KG1 (cell line): ENCODE data around the gene SPATA6L.
"Not testable (repeated sequence)": the region's sequence is repeated elsewhere in the genome, so short reads cannot be mapped to it uniquely, and the experiment has no call there.

ENCODE experiments used
- DNase-seq: peaks from one replicate; lab custom pipeline; 2025; lab: John Stamatoyannopoulos, UW

SPATA6L gene

GRCh38 chr9:4674783-4675182, 8.5 kb upstream of the SPATA6L start:
- DNase-seq: no peak

GRCh38 chr9:4671737-4672136, 5.5 kb upstream of the SPATA6L start:
- no peak for DNase-seq

DNA sequence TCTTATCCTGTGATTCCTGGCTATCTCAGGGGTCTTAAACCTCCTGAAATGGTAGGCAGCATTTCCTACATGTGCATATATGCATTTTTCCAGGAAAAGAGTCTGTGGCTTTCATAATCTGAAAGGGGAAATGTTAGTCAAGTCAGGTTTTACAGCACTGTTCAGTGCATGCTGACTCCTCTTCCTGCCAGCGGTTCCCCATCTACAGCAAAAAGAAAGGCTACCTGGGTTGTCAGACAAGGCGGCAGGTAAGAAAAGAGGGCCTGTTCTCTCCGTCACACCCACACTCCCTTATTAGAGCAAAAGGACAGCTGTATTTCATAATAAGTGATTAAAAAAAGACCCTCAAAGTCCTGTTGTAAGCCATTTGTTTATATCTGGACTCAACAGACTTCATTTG, 4.3 kb upstream of the SPATA6L start:
- no peak for DNase-seq

DNA sequence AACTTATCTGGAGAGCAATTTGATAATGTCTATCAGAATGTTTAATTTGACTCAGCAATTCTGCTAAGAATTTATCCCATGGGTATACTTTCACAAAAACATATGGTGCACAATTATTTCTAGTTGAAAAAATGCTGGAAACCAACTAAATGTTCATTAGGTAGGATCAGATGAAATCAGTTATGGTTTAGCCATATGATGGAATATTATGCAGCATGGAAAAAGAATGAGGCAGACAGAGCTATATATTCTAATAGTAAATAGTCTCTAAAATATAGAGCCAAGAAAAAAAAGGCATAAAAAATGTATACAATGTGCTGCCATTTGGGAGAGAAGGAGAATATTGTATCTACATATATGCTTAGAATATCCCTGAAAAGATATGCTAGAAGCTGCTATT, 3.6 kb upstream of the SPATA6L start:
- DNase-seq: no peak

DNA sequence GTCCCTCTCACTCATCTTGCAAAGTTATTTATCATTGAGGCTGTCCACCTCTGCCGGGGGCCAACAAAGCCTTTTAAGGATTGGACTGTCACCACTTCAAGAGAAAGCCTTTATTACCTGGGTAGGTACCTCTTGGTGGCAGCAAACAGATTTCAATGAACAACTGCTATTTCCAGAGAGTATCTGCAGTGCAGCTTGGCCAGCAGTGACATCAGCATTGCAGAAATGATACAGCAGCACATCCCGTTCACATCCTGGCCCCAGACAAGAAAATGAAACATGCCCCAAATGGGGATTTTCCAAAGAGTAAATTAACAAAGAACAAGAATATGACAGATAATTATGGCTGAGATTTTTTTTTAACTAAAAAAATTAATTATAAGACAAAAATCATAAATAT, 2.3 kb upstream of the SPATA6L start:
- DNase-seq: no peak

DNA sequence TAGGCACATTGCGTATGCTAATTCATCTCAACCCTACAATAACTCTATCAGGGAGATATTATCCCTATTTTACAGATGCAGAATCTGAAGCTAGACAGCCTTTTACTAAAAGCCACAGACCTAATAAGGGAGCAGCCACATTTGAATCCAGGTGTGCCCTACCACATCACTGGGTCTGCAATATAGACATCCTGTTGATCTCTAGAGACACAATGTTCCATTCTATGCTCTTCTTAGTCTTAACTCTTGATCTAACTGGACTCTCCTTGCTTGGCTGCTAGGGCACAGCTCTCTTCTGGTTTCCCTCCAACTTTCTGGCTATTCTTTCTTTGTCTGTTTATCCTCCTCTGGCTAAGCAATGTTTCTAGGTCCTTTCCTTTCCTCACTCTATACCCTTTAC, 1.4 kb upstream of the SPATA6L start:
- DNase-seq: no peak

DNA sequence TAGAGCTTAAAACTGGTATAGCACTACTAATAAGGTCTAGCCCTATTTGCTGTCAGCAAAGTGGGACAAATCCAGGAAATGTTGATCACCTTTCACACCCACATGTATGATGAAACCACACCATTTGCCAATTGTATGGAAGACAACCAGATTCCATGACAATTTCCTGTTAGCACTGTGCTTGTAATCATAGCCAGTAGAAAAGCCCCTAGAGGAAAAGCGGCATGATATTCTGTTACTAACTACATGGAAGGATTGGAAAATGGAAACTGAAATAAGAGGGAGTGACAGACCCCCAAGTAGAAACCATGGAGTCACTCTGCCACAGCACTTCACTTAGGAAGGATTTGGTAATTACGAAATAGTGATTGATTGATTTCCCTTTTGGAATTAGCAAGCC, 923 bp downstream of the SPATA6L start:
- no peak for DNase-seq

DNA sequence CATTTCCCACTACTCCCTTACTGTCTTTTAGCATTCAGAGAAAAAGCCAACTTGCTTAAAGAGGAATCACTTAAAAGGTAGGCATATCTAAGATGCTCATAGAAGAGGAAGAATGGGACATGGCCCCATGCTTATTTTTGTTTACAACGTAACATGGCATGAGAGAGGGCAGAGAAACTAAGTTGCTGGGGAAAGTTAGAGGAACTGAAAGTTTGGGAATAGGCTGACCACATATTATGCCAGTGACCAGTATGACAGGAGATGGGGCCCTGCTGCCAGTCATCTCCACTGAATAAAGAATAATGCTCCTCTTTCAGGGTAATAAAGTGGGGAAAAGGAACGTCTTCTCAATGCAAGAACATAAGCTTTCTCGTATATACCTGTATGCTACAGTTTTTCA, 2.3 kb downstream of the SPATA6L start:
- DNase-seq: no peak

GRCh38 chr9:4662989-4663792, 3.1 kb downstream of the SPATA6L start:
- no peak for DNase-seq

GRCh38 chr9:4662108-4662988, 3.9 kb downstream of the SPATA6L start, which contains the start of gene PLPP6:
Gene PLPP6 (plus strand): TSS chr9:4662294. CDS start chr9:4662376, 82 bp downstream.
- no peak for DNase-seq

GRCh38 chr9:4661611-4662010, 4.7 kb downstream of the SPATA6L start:
- DNase-seq: no peak

DNA sequence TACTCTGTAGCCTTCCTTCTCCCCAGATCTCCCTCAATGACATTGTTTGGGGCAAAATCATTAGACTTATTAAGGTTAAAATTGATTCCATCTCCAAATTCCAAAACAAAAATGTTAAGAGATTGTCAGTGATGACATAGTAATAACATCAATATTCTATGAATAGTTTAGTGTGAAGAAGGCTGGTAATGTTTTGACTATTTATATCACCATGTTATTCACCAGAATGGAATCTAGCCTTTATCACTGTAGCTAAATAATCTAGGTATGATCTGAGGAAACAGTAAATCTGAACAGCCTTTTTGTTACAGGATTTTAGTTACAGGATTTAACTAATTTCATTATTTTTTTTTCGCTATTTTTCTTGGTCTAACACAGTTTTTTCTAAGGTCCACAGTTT, 5.1 kb downstream of the SPATA6L start:
- no peak for DNase-seq

GRCh38 chr9:4660665-4661064, 5.6 kb downstream of the SPATA6L start:
- not testable (repeated sequence) for DNase-seq

DNA sequence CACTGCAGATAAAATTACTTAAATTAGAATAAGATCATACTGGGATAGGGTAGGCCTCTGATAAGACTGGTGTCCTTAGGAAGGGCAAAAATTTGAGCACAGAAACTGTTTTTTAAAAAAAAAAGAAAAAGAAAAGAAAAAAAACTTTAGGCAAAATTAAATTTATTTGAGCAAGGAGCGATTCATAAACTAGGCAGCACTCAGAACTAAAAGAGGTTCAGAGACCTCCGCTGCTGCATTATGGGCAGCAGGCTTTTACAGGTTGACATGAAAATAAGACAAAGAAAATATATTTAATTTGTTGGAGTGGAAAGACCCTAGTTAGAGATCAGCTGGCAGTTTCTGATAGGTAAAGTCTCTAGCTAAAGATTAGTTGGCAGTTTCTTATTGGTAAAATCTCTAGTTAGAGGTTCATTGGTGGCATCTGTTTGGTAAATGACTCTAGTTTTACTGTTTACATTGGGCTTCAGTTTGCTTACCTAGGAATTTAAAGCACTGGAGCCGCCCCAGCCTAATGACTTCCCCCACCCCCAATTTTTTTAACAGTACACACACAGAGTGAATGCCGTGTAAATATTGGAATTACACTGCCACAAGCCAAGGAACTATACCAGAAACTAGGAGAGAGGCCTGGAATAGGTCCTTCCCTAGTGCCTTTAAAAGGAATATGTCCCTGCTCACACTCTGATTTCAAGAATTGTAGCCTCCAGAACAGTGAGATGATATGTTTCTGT, 8.7 kb downstream of the SPATA6L start:
- DNase-seq: no peak

DNA sequence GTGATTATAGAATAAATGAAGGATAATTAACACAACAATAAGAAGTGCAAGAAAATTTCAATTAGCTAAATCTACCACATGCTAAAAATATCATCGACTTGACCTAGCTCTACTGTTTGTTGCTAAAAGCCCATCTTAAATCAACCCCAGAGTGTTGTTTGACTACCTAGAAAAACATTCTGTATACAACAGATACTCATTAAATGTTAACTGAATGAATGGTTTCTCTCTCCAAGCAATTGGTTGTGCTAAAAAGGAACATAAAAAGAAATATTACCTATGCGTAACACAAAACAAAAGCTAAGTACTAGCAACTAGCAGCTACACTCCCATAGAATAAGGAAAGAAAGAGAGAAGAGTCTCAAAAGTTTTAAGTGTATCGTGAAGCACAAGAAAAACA, 9.7 kb downstream of the SPATA6L start:
- no peak for DNase-seq

- DNase-seq: not testable (repeated sequence)
Observed at GRCh38 chr9:4656196-4656595, 10.1 kb downstream of the SPATA6L start.

- no peak for DNase-seq
Observed at GRCh38 chr9:4654538-4654937, 11.7 kb downstream of the SPATA6L start.

DNA sequence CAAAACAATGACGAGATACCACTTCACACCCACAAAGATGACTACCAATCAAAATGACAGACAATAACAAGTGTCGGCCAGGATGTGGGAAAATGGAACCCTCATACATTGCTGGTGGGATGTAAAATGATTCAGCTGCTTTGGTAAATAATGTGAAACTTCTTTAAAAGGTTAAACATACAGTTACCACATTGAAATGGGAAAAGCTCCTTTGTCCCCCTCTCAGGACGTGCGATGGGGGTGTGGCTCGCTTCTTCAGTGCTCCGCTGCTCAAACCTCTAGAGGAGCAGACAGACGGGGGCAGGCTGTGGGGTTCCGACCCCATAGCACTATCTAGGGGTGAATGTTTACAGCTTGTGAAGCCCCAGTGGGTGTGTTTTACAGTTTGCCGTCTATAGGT, 12.2 kb downstream of the SPATA6L start:
- DNase-seq: no peak

GRCh38 chr9:4642351-4642750, 23.9 kb downstream of the SPATA6L start:
- no peak for DNase-seq

- DNase-seq: no peak
Observed at GRCh38 chr9:4640027-4640426, 26.3 kb downstream of the SPATA6L start.

DNA sequence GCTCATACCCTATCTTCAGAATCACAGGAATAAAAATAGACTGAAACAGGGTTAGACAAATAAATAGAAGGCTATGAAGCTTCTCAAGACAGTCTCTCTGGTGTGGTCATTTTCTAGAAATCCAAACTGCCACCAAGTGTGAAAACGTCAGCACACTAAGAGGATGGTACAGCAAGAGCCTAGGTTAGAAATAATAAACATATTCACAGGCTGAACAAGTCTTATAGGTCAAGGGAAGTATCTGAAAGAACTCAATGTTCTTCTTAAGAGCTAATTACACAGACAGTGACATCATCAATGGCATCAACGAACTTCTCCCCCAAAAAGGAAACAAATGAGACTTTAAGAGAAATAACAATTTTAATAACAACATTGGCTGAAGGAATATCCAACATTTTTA, 26.9 kb downstream of the SPATA6L start:
- no peak for DNase-seq

DNA sequence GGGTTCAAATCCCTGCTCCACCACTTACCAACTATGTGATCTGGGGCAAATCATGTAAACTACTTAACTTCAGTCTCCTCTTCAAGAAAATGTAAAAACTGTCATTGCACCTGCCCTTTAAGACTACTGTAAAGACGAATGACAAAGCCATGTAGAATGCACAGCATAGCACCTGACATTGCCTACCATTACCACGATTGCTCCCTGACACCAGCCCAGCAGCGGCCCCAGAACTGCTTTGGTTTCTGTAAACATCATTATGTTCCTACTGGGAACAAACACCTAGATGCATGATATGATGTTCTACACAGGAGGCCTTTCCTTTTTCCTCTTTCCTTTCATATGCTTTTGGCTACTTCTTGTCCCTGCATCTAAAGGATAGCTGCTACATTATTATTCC, 27.3 kb downstream of the SPATA6L start:
- no peak for DNase-seq

- DNase-seq: no peak
Observed at GRCh38 chr9:4630836-4631235, 35.4 kb downstream of the SPATA6L start.
